Neutrophil (primary cell): Measurements from ENCODE around the gene AIFM1.

ENCODE experiments used
- H3K27ac ChIP-seq: fragments of 200-600 bp; sonication (generic); 2 replicates; pipeline ENCODE4 v1.5.1; 2016; ENCODE audit warnings: mild to moderate bottlenecking, moderate library complexity
- H3K27me3 ChIP-seq: fragments of 200-600 bp; sonication (generic); 2 replicates; pipeline ENCODE4 v1.6.0; 2016; ENCODE audit warnings: mild to moderate bottlenecking
- H3K36me3 ChIP-seq: fragments of 200-600 bp; sonication (generic); 2 replicates; pipeline ENCODE4 v1.5.1; 2017
- H3K4me1 ChIP-seq, 2 experiments: fragments of 200-600 bp in 1 of 2; sonication (generic) in 1 of 2; 1 replicate in 1 of 2; 2 replicates in 1 of 2; pipeline versions ENCODE4 v1.5.1 to v1.6.1; 2013 to 2016; ENCODE audit warnings: low read depth in 1 of 2, low read length in 1 of 2, mild to moderate bottlenecking in 1 of 2, moderate library complexity in 1 of 2; ENCODE audit not compliant: control insufficient read depth in 1 of 2, insufficient read depth in 1 of 2
- H3K4me3 ChIP-seq, 2 experiments: fragments of 200-600 bp in 1 of 2; sonication (generic) in 1 of 2; 1 replicate in 1 of 2; 2 replicates in 1 of 2; pipeline ENCODE4 v1.5.1; 2013 to 2016; ENCODE audit warnings: low read depth in 1 of 2, low read length in 1 of 2, mild to moderate bottlenecking in 1 of 2, moderate library complexity in 1 of 2
- H3K9me3 ChIP-seq: fragments of 200-600 bp; sonication (generic); 2 replicates; pipeline ENCODE4 v1.5.1; 2016
- CTCF ChIP-seq: fragments of 200-600 bp; sonication (generic); IDR thresholded peaks from 2 replicates; pipeline ENCODE4 v1.5.1; 2016; ENCODE audit warnings: antibody characterized with exemption

Gene AIFM1

DNA sequence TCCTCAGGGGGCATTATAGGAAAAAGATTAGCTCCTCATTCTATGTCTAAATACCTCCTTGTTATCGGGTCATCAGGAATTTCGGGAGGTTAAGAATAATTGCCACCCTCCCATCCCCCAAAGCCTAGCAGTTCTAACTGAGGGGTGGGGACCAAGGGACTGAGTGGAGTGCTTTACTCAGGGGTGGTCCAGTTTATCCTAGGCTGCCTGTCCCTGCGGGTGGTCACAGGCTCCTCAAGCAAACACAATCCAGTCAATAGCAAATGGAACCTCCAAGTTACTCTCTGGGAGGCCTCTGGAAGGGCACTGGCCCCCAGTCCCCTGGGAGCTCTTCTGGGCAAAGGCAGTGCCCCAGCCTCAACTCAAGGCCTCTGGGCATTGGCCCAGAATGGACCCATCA is 62.0 kb downstream of the AIFM1 start:
- peak overlapping the region; percentile 44 for H3K27ac ChIP-seq
- H3K4me1 ChIP-seq = peaks cover 63 to 76% of the 10 kb centered on the region in 2 experiments
- H3K9me3 ChIP-seq = no peaks in the 10 kb centered on the region
- no peak overlapping the region for H3K4me3 ChIP-seq
- H3K36me3 ChIP-seq = no peaks in the 10 kb centered on the region
- no peak for TF ChIP-seq CTCF
- H3K27me3 ChIP-seq = no peaks in the 10 kb centered on the region

GRCh38 chrX:130100180-130100579 is 65.5 kb downstream of the AIFM1 start:
- H3K27me3 ChIP-seq = no peaks in the 10 kb centered on the region
- H3K36me3 ChIP-seq = no peaks in the 10 kb centered on the region
- H3K4me3 ChIP-seq = no peak overlapping the region
- no peak for TF ChIP-seq CTCF
- peaks cover 49 to 68% of the 10 kb centered on the region in 2 experiments for H3K4me1 ChIP-seq
- no peaks in the 10 kb centered on the region for H3K9me3 ChIP-seq
- peak overlapping the region; percentile 41 for H3K27ac ChIP-seq

GRCh38 chrX:130098210-130098552 is 67.5 kb downstream of the AIFM1 start:
- Histone ChIP-seq H3K4me1 (peaks cover 52 to 62% of the 10 kb centered on the region in 2 experiments), H3K27me3 (no peaks in the 10 kb centered on the region), H3K27ac (peak overlapping the region; percentile 71), H3K9me3 (no peaks in the 10 kb centered on the region), H3K4me3 (peak overlapping the region in 1 of 2 experiments; percentile 8), H3K36me3 (no peaks in the 10 kb centered on the region)
- no peak for TF ChIP-seq CTCF

DNA sequence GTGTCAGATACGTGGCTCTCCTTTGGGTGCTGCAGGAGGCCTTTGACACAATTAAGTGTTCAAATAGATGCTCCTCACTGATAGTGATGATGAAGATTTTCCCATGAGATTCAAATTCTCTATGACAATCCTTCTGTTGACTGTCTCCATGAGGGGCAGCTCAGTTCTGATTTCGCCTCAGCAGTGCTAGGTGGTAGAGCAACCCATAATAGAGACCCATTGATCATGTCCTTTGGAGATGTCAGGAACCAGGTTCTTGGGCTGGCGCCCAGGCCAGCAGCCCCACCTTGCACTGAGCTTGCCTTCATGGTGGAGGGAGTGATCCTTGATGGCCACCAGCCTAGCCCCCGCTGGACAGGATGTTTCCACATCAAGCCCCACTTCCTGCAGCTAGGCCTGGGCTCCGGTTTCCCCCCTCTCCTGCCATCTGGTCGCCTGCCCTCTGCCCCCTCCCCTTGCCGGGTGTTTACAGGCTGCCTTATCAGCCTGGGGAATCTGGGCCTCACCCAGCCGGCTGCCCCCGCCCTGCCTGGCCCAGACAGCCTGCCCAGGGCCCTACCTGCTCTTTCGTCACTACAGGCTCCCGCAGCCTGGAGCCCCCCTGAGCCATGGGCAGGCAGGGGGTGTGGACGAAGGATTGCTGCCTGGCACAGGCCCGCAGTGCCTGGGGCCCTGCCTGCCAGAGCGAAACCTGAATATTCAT is 68.0 kb downstream of the AIFM1 start:
- Histone ChIP-seq H3K27ac (peak overlapping the region; percentile 71), H3K36me3 (no peaks in the 10 kb centered on the region), H3K4me1 (peaks cover 57 to 62% of the 10 kb centered on the region in 2 experiments), H3K27me3 (no peaks in the 10 kb centered on the region), H3K9me3 (no peaks in the 10 kb centered on the region), H3K4me3 (peak overlapping the region in 1 of 2 experiments; percentile 8)
- TF ChIP-seq CTCF = no peak

- Histone ChIP-seq H3K4me1 (peaks cover 74 to 76% of the 10 kb centered on the region in 2 experiments), H3K27me3 (no peaks in the 10 kb centered on the region), H3K36me3 (no peaks in the 10 kb centered on the region), H3K4me3 (no peak overlapping the region), H3K27ac (peak overlapping the region; percentile 97), H3K9me3 (no peaks in the 10 kb centered on the region)
- no peak for TF ChIP-seq CTCF
Observed at GRCh38 chrX:130095249-130096030, 70.2 kb downstream of the AIFM1 start.
